Fibroblast of the aortic adventitia (primary cell): ENCODE measurements around the gene CARD9. TPM values are rescaled to one million over a fixed set of nuclear protein-coding genes. Genes with fewer than 3 reads are reported as not detected.

Source experiments
- DNase-seq: peaks from one replicate; pipeline ENCODE4 v3.0.0-alpha.2; 2010; ENCODE audit warnings: low read depth
- H3K4me3 ChIP-seq: 2 replicates; pipeline ENCODE4 v1.5.1; 2011; ENCODE audit warnings: low read depth, mild to moderate bottlenecking, control low read depth, low read length, moderate library complexity
- CTCF ChIP-seq: IDR thresholded peaks from 2 replicates; pipeline ENCODE4 v1.5.1; 2011; ENCODE audit warnings: mild to moderate bottlenecking, low read length, control low read depth, inconsistent platforms; ENCODE audit not compliant: insufficient read depth
- total RNA-seq: library from RNA; depleted of rRNA; stranded (reverse); fragments of >200 nt; gene quantifications from 2 replicates; pipeline ENCODE4 v1.2.3, GENCODE V29; 2012; ENCODE audit warnings: low replicate concordance

Gene CARD9
- total RNA-seq: 1.1 and 1.4 TPM in 2 replicates

DNA sequence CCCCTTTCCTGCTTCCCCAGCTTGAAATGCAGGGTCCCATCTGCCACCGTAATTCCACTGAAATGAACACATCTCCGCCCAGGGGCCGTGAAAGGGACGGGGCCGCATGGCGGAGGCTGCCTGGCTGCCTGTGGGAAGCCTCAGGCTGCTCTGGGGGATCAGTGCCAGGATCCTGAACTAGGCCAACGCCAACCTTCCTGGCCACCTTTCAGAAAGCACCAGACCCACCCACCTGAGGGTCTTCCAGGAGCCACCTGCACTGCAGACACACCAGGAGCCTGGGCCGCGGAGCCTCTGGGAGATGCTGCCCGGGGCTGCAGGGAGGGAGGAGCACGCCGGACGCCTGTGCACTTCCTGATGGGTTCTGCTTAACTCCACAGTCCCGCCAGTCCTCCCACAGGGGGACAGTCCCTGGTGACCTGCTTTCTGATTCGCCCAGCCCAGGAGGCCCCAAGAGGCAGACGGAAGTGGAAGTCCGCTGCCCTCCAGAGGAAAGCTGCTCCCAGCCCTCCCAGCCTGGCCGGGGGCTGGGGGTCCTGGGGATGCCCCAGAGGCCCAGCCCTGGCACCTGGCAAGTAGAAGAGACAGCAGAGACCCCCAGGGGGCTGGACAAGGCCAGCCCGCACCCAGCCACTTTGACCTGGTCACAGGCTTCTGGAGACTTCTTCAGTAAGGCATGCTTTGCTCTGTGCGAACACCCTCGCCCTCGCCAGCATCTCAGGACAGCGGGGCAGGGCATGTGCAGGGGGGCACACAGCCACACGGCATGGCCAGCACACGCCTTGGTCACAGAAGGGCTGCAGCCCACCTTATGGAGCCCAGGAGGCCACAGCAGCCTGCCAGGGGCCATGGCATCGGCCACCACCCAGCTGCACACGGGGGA, at the start of gene CARD9:
CARD9 (minus strand) TSS at position 370 of the 883 bp plus-strand sequence. CDS start 1,591 bp downstream, outside the sequence.
- TF ChIP-seq CTCF: no peak
- H3K4me3 ChIP-seq: peak within 1 kb of the TSS; percentile 9
- no peak for DNase-seq

- no peak for TF ChIP-seq CTCF
- DNase-seq: no peak
- no peak overlapping the region for H3K4me3 ChIP-seq
These were observed 49.4 kb upstream of the CARD9 start for GRCh38 chr9:136422876-136423275.

- H3K4me3 ChIP-seq: no peak overlapping the region
- TF ChIP-seq CTCF: no peak
- no peak for DNase-seq
These were observed 48.3 kb upstream of the CARD9 start for GRCh38 chr9:136421791-136422190.

DNA sequence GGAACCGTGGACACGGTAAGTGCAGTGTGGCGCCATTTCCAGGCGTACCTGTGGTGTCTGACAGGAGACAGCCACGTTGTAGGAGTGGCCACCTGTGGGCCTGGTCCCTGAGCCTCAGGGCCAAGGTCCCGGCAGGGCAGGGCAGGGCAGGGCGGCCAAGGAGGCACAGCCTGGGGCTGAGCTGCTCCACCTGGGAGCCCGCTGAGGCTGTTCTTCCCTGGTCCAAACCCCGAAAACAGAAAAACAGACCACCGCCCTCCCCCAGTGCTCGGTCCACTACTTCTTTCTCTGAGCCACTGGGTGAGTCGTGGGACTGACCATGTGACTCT, 45.6 kb upstream of the CARD9 start:
- no peak overlapping the region for H3K4me3 ChIP-seq
- DNase-seq: no peak
- TF ChIP-seq CTCF: no peak

DNA sequence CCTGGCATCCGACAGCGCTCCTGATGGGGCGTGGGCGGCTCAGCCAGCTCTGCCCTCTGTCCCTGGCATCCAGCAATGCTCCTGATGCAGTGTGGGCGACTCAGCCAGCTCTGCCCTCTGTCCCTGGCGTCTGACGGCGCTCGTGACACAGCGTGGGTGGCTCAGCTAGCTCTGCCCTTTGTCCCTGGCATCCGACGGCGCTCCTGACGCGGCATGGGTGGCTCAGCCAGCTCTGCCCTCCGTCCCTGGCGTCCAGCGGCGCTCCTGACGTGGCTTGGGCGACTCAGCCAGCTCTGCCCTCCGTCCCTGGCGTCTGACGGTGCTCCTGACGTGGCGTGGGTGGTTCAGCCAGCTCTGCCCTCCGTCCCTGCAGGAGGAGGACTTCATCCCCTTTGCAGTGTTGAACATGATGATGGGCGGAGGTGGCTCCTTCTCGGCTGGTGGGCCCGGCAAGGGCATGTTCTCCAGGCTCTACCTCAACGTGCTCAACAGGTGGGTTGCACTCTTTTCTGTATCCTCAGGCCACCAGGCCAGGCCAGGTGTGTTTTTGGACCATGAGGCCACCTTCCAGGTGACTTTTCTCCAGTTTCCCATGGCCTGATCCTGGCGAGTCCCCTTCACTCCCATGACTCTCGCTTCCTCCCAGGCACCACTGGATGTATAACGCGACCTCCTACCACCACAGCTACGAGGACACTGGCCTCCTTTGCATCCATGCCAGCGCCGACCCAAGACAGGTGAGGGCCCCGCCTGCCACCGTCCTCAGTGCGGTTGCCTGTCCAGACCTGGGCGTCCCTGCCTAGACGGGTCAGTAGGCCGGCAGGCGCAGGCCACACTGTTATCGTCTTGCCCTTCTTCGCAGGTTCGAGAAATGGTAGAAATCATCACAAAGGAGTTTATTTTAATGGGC, 45.0 kb upstream of the CARD9 start:
- DNase-seq: no peak
- TF ChIP-seq CTCF: no peak
- H3K4me3 ChIP-seq: no peak overlapping the region

DNA sequence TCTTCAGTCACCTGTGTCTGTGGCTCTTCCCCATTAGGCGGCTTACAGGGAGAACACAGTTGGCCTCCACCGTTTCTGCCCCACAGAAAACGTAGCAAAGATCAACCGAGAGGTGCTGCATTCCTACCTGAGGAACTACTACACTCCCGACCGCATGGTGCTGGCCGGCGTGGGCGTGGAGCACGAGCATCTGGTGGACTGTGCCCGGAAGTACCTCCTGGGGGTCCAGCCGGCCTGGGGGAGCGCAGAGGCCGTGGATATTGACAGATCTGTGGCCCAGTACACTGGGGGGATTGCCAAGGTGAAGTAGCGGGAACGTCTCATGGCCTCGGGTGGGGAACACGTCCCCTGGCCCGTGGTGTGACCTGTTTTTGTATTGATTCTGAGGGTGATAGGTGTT, 43.4 kb upstream of the CARD9 start:
- TF ChIP-seq CTCF: no peak
- no peak overlapping the region for H3K4me3 ChIP-seq
- no peak for DNase-seq
